Astrocyte of the spinal cord (primary cell): ENCODE data around the gene C1QTNF2.
"Not testable (repeated sequence)": the region's sequence is repeated elsewhere in the genome, so short reads cannot be mapped to it uniquely, and the experiment has no call there.

Source experiments
- DNase-seq: peaks from one replicate; pipeline ENCODE4 v3.0.0; 2011; ENCODE audit warnings: low read depth, low spot score
- H3K4me3 ChIP-seq: 2 replicates; pipeline ENCODE4 v1.5.1; 2011; ENCODE audit warnings: low read depth, mild to moderate bottlenecking, low read length, moderate library complexity
- CTCF ChIP-seq: IDR thresholded peaks from 2 replicates; pipeline ENCODE4 v1.5.1; 2012; ENCODE audit warnings: low read depth, mild to moderate bottlenecking, low read length, inconsistent platforms
- in situ Hi-C: cut with HindIII; loops from 2 replicates; pipeline ENCODE4 v1.10.0; 2017; ENCODE audit warnings: low sequenced_read_pairs

Gene C1QTNF2

GRCh38 chr5:160349935-160350303 lies 20.5 kb downstream of the C1QTNF2 start:
- in situ Hi-C loops, result no loop called here

GRCh38 chr5:160349249-160349934 lies 21.0 kb downstream of the C1QTNF2 start:
- no peak for DNase-seq
- H3K4me3 ChIP-seq, result no peak overlapping the region
- no peak for TF ChIP-seq CTCF
- in situ Hi-C loops, result no loop called here

More at GRCh38 chr5:160349935-160350303, 20.5 kb downstream of the C1QTNF2 start:
- DNase-seq, result no peak
- TF ChIP-seq CTCF, result no peak
- H3K4me3 ChIP-seq, result no peak overlapping the region

GRCh38 chr5:160348080-160348479 lies 22.3 kb downstream of the C1QTNF2 start:
- DNase-seq, result no peak
- no peak overlapping the region for H3K4me3 ChIP-seq
- no peak for TF ChIP-seq CTCF
- in situ Hi-C loops, result no loop called here

GRCh38 chr5:160347448-160347847 lies 23.0 kb downstream of the C1QTNF2 start:
- in situ Hi-C loops, result no loop called here
- no peak for TF ChIP-seq CTCF
- H3K4me3 ChIP-seq, result no peak overlapping the region
- no peak for DNase-seq

GRCh38 chr5:160342413-160342941 lies 27.9 kb downstream of the C1QTNF2 start:
- DNase-seq, result peak; percentile 44
- H3K4me3 ChIP-seq, result no peak overlapping the region
- no peak for TF ChIP-seq CTCF
- in situ Hi-C loops, result no loop called here

- no peak for TF ChIP-seq CTCF
- in situ Hi-C loops, result no loop called here
- no peak overlapping the region for H3K4me3 ChIP-seq
- no peak for DNase-seq
Measured at GRCh38 chr5:160341309-160341870, 29.0 kb downstream of the C1QTNF2 start.

- in situ Hi-C loops, H3K4me3 ChIP-seq, DNase-seq: not testable (repeated sequence)
Measured at GRCh38 chr5:160340513-160340912, 29.9 kb downstream of the C1QTNF2 start.
